Muscle layer of colon (tissue), 2 donors: ENCODE data around the gene NME3.

ENCODE experiments used
- H3K27ac ChIP-seq: one replicate; pipeline ENCODE4 v1.7.0; 2013; ENCODE audit warnings: low read depth, mild to moderate bottlenecking, low read length, moderate library complexity
- H3K27me3 ChIP-seq, 2 donors: one replicate each; pipeline ENCODE4 v1.7.0; 2013; ENCODE audit warnings: low read length in 2 of 2, mild to moderate bottlenecking in 2 of 2; ENCODE audit not compliant: insufficient read depth in 2 of 2, control insufficient read depth in 1 of 2
- H3K36me3 ChIP-seq: one replicate; pipeline ENCODE4 v1.7.0; 2013; ENCODE audit warnings: mild to moderate bottlenecking, low read length; ENCODE audit not compliant: insufficient read depth
- H3K4me1 ChIP-seq: one replicate; pipeline ENCODE4 v1.7.0; 2013; ENCODE audit warnings: mild to moderate bottlenecking, low read length; ENCODE audit not compliant: insufficient read depth
- H3K4me3 ChIP-seq, 2 donors: one replicate each; pipeline ENCODE4 v1.7.0; 2013; ENCODE audit warnings: low read length in 2 of 2, low read depth in 1 of 2, mild to moderate bottlenecking in 1 of 2, moderate library complexity in 1 of 2
- H3K9ac ChIP-seq: one replicate; pipeline ENCODE4 v1.7.0; 2013; ENCODE audit warnings: low read length
- H3K9me3 ChIP-seq: one replicate; pipeline ENCODE4 v1.7.0; 2013; ENCODE audit warnings: mild to moderate bottlenecking, low read length
- donor health status: abdominal sarcoma.
- donor health status: Adenocarcinoma of cecum.

The NME3 gene

DNA sequence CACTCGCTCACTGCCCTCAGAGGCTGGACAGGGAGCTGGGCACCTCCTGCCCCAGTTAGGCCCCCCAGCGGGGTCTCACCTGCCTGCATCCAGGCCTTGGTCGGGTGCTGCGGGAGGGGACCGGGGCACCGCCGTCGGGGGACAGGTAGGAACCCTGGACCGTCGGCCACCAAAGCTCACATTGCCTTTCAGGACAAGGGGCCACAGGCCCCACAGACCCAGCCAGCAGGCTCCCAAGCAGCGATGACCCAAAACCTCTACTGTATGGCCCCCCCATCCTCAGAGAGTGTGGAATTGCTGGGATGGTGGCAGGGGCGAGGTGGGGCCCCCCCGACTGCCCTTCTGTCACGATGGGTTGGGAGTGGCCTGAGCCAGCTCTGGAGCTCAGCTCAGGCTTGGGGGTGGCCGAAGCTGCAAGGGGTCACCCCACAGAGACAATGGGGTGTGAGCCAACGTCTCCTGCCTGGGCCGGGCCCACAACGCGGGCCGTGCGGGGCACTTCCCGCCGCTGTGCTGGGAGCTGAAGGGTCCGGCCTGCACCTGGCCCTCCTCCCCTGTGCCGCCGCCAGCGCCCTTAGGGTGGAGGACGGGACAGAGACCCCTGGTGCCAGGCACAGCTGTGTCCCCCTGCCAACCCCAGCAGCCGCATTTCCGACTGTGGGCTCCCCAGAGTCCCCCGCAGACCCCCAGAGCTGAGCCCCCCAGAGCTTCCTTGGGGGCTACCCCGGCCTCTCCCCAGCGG, 21.7 kb upstream of the NME3 start:
- Histone ChIP-seq H3K27ac (no peak overlapping the region), H3K4me1 (no peaks in the 10 kb centered on the region), H3K9ac (no peak overlapping the region), H3K4me3 (no peak overlapping the region), H3K9me3 (no peaks in the 10 kb centered on the region), H3K36me3 (no peaks in the 10 kb centered on the region), H3K27me3 (no peaks in the 10 kb centered on the region)

GRCh38 chr16:1791943-1792812, 20.8 kb upstream of the NME3 start:
- Histone ChIP-seq H3K9ac (no peak overlapping the region), H3K4me1 (no peaks in the 10 kb centered on the region), H3K27me3 (no peaks in the 10 kb centered on the region), H3K9me3 (no peaks in the 10 kb centered on the region), H3K27ac (no peak overlapping the region), H3K4me3 (no peak overlapping the region), H3K36me3 (peaks cover 6% of the 10 kb centered on the region)

- no peak overlapping the region for H3K27ac ChIP-seq
- no peaks in the 10 kb centered on the region for H3K9me3 ChIP-seq
- H3K9ac ChIP-seq = no peak overlapping the region
- peaks cover 8% of the 10 kb centered on the region for H3K36me3 ChIP-seq
- H3K4me3 ChIP-seq = no peak overlapping the region
- H3K27me3 ChIP-seq = no peaks in the 10 kb centered on the region
- no peaks in the 10 kb centered on the region for H3K4me1 ChIP-seq
Observed at GRCh38 chr16:1791256-1791942, 20.1 kb upstream of the NME3 start.

DNA sequence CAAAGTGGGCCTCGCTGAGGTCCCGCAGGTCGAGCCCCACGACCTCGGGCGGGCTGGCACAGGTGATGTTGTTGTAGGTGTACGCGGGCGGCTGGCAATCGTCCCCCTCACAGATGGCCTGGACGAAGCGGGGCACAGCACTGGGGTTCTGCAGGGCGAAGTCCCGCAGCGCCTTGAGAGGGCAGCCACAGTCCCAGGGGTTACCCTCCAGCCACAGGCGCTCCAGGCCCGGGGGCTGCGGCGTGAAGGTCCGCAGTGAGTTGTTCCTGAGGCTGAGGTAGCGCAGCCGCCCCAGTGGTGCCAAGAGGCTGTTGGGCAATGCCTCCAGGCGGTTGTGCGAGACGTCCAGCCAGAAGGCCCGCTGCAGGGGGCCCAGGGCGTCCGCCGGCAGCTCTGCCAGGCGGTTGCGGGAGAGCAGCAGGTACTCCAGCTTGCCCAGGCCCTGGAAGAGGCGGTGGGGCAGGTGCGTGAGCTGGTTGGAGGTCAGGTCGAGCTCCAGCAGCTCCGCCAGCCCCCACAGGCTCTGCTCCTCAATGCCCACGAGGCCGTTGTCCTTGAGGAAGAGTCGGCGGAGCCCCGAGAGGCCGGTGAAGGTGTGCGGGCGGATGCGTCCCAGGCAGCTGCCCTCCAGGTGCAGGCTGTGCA, 19.4 kb upstream of the NME3 start:
- Histone ChIP-seq H3K9me3 (no peaks in the 10 kb centered on the region), H3K27ac (no peak overlapping the region), H3K4me3 (no peak overlapping the region), H3K27me3 (no peaks in the 10 kb centered on the region), H3K9ac (no peak overlapping the region), H3K4me1 (no peaks in the 10 kb centered on the region), H3K36me3 (peaks cover 13% of the 10 kb centered on the region)

DNA sequence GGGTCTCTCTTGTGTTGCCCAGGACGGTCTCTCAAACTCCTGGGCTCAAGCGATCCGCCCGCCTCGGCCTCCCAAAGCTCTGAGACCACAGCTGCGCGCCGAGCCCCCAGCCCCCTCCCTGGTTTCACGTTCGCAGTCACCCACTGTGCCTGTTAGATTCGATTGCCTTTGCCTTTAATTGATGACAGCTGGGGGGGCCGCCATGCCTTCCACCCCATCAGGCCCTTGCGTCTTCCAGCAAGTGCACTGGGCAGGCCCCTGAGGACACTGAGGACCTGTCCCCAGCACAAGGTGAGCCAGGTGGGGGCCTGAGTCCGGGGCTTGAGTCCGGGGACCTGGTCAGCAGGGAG, 18.9 kb upstream of the NME3 start:
- Histone ChIP-seq H3K36me3 (peaks cover 17% of the 10 kb centered on the region), H3K4me1 (peaks cover 3% of the 10 kb centered on the region), H3K27me3 (no peaks in the 10 kb centered on the region), H3K9me3 (no peaks in the 10 kb centered on the region), H3K4me3 (no peak overlapping the region), H3K9ac (no peak overlapping the region), H3K27ac (no peak overlapping the region)

GRCh38 chr16:1789643-1790045, 18.3 kb upstream of the NME3 start:
- no peaks in the 10 kb centered on the region for H3K27me3 ChIP-seq
- H3K27ac ChIP-seq = no peak overlapping the region
- H3K4me3 ChIP-seq = no peak overlapping the region
- H3K36me3 ChIP-seq = peaks cover 17% of the 10 kb centered on the region
- H3K9me3 ChIP-seq = no peaks in the 10 kb centered on the region
- H3K4me1 ChIP-seq = peaks cover 5% of the 10 kb centered on the region
- no peak overlapping the region for H3K9ac ChIP-seq

DNA sequence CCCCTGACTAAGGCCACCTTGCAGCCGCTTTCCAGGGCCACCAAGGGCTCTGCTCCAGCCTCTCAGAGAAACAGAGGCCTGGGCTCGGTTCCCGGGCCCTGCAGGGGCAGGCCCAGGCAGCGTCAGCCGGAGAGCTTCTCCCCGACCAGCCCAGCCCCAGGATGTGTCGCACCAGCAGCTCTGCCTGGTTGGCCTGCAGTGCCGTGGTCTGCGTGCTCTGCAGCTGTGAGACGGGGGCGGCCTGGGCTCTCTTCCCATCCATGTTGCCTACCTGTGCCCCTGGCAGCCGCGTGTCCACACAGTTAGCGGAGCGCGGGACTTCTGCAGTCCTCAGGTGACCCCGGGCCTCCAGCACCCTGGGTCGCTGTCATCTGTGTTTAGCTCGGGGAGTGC, 17.4 kb upstream of the NME3 start:
- no peak overlapping the region for H3K4me3 ChIP-seq
- H3K27ac ChIP-seq = no peak overlapping the region
- no peak overlapping the region for H3K9ac ChIP-seq
- no peaks in the 10 kb centered on the region for H3K9me3 ChIP-seq
- no peaks in the 10 kb centered on the region for H3K27me3 ChIP-seq
- peaks cover 17% of the 10 kb centered on the region for H3K36me3 ChIP-seq
- H3K4me1 ChIP-seq = peaks cover 12% of the 10 kb centered on the region

GRCh38 chr16:1788095-1788707, 16.9 kb upstream of the NME3 start:
- H3K9ac ChIP-seq = no peak overlapping the region
- H3K36me3 ChIP-seq = peaks cover 17% of the 10 kb centered on the region

GRCh38 chr16:1787322-1788094, 16.2 kb upstream of the NME3 start:
- no peak overlapping the region for H3K4me3 ChIP-seq
- no peaks in the 10 kb centered on the region for H3K27me3 ChIP-seq
- H3K27ac ChIP-seq = no peak overlapping the region
- peaks cover 13% of the 10 kb centered on the region for H3K4me1 ChIP-seq
- no peak overlapping the region for H3K9ac ChIP-seq
- no peaks in the 10 kb centered on the region for H3K9me3 ChIP-seq
- peaks cover 17% of the 10 kb centered on the region for H3K36me3 ChIP-seq

More at GRCh38 chr16:1788095-1788707, 16.9 kb upstream of the NME3 start:
- H3K4me3 ChIP-seq = no peak overlapping the region
- peaks cover 13% of the 10 kb centered on the region for H3K4me1 ChIP-seq
- no peak overlapping the region for H3K27ac ChIP-seq
- H3K9me3 ChIP-seq = no peaks in the 10 kb centered on the region
- no peaks in the 10 kb centered on the region for H3K27me3 ChIP-seq

GRCh38 chr16:1787056-1787321, 15.6 kb upstream of the NME3 start:
- Histone ChIP-seq H3K4me1 (peaks cover 13% of the 10 kb centered on the region), H3K36me3 (peaks cover 17% of the 10 kb centered on the region), H3K27me3 (no peaks in the 10 kb centered on the region), H3K27ac (no peak overlapping the region), H3K4me3 (no peak overlapping the region), H3K9ac (no peak overlapping the region), H3K9me3 (no peaks in the 10 kb centered on the region)
